ENCODE data around the gene PKHD1. TPM values are rescaled to one million over a fixed set of nuclear protein-coding genes. Genes with fewer than 3 reads are reported as not detected.
A peak's percentile ranks its signal among the peaks of the same experiment; 100 is the strongest.

PKHD1 gene
- total RNA-seq, 6 experiments from 2014 or later: 1.2 to 3.0 (median 2.3) TPM

- peak overlapping the region; percentile 51 to 86 (median 80) for H3K27ac ChIP-seq
- peak overlapping the region; percentile 9 to 35 (median 29) for H3K4me3 ChIP-seq
- H3K9me3 ChIP-seq: no peaks in the 10 kb centered on the region
- intact Hi-C loops (cut with DNase I): no loop called here
- peaks cover 0 to 24% (median 0%) of the 10 kb centered on the region in 4 donors for H3K4me1 ChIP-seq
- 15% methylated on average over 6 of the region's 6 CpGs for WGBS (ENCODE audit: insufficient coverage, low coverage, low lambda C conversion rate, missing lambda C conversion rate)
- no peaks in the 10 kb centered on the region for H3K36me3 ChIP-seq
- peak; percentile 30 for TF ChIP-seq POLR2A (IDR thresholded peaks at IDR 0.05)
- TF ChIP-seq, protein P1, sequence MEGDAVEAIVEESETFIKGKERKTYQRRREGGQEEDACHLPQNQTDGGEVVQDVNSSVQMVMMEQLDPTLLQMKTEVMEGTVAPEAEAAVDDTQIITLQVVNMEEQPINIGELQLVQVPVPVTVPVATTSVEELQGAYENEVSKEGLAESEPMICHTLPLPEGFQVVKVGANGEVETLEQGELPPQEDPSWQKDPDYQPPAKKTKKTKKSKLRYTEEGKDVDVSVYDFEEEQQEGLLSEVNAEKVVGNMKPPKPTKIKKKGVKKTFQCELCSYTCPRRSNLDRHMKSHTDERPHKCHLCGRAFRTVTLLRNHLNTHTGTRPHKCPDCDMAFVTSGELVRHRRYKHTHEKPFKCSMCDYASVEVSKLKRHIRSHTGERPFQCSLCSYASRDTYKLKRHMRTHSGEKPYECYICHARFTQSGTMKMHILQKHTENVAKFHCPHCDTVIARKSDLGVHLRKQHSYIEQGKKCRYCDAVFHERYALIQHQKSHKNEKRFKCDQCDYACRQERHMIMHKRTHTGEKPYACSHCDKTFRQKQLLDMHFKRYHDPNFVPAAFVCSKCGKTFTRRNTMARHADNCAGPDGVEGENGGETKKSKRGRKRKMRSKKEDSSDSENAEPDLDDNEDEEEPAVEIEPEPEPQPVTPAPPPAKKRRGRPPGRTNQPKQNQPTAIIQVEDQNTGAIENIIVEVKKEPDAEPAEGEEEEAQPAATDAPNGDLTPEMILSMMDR (IDR thresholded peaks at IDR 0.05): no peak
- ATAC-seq (peak; percentile 86 to 97 (median 91)), DNase-seq (peak; percentile 51 to 85 (median 85))
- no peaks in the 10 kb centered on the region for H3K27me3 ChIP-seq
Observed at GRCh38 chr6:51737580-51738360, 349.6 kb downstream of the PKHD1 start.

DNA sequence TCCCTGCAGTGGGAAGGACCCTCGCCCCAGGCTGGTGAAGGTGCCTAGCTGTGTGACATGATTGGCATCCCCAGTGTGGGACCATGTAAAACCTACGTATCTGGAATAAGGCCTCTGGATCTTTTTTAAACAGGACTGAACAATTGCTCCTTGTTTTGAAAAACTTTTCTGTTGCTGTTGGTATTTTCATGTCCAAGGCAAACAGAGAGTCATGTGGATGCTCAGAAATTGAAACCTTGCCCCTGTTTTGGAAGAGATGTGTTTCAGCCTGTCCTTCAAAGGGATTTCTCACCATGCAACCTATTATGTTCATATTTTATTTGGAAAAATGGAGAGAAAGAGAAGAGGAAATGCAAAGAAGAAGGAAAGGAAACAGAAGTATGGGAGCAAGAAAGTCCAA is 362.3 kb downstream of the PKHD1 start:
- 50% methylated on average over 2 of the region's 2 CpGs for WGBS (ENCODE audit: insufficient coverage, low coverage, low lambda C conversion rate, missing lambda C conversion rate)
- DNase-seq: no peak
- Histone ChIP-seq H3K36me3 (no peaks in the 10 kb centered on the region), H3K4me3 (no peak overlapping the region), H3K4me1 (peaks cover 0 to 16% (median 5%) of the 10 kb centered on the region in 4 donors), H3K27ac (peak overlapping the region in 1 of 3 donors; percentile 52), H3K27me3 (no peaks in the 10 kb centered on the region), H3K9me3 (no peaks in the 10 kb centered on the region)
- peak; percentile 69 to 82 (median 72) for ATAC-seq
- intact Hi-C loops (cut with DNase I): no loop called here
- TF ChIP-seq, protein P1 (IDR thresholded peaks at IDR 0.05): no peak
- no peak for TF ChIP-seq POLR2A (IDR thresholded peaks at IDR 0.05)

GRCh38 chr6:51720327-51720726 is 367.1 kb downstream of the PKHD1 start:
- ATAC-seq (peak; percentile 69 to 82 (median 72)), DNase-seq (peak in 1 of 3 donors; percentile 46)
- 47% methylated on average over 3 of the region's 3 CpGs for whole genome bisulfite sequencing (ENCODE audit: insufficient coverage, low coverage, low lambda C conversion rate, missing lambda C conversion rate)
- Histone ChIP-seq H3K27ac (peak overlapping the region; percentile 31 to 59 (median 54)), H3K4me1 (peaks cover 0 to 25% (median 6%) of the 10 kb centered on the region in 4 donors), H3K27me3 (no peaks in the 10 kb centered on the region), H3K36me3 (no peaks in the 10 kb centered on the region), H3K4me3 (peak overlapping the region in 2 of 3 donors; percentile 19 to 35), H3K9me3 (no peaks in the 10 kb centered on the region)
- intact Hi-C loops (cut with DNase I): no loop called here
- TF ChIP-seq, protein P1 (IDR thresholded peaks at IDR 0.05): no peak
- no peak for TF ChIP-seq POLR2A (IDR thresholded peaks at IDR 0.05)

DNA sequence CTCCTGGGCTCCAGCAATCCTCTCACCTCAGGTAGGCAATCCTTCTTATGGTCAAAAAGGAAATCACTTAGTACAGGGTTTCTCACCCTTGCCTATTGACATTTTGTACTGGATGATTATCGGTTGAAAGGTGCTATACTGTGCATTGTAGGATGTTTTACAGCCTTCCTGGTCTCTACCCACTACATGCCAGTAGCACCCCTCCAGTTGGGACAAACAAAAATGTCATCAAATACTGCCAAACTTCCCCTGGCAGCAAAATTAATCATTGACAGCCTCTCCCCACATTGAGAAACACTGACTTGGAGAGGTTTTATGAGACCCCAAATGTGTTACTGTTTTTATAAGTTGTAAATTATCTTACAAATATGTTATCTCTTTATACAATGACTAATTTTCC is 368.1 kb downstream of the PKHD1 start:
- peaks cover 0 to 20% (median 3%) of the 10 kb centered on the region in 4 donors for H3K4me1 ChIP-seq

More for the DNA sequence above, 368.1 kb downstream of the PKHD1 start:
- Histone ChIP-seq H3K36me3 (no peaks in the 10 kb centered on the region), H3K27me3 (no peaks in the 10 kb centered on the region), H3K27ac (peak overlapping the region in 1 of 3 donors; percentile 59), H3K4me3 (no peak overlapping the region), H3K9me3 (no peaks in the 10 kb centered on the region)
- WGBS (ENCODE audit: insufficient coverage, low coverage, low lambda C conversion rate, missing lambda C conversion rate): 75% methylated on average over 1 of the region's 1 CpG
- TF ChIP-seq POLR2A (IDR thresholded peaks at IDR 0.05): no peak
- TF ChIP-seq, protein P1 (IDR thresholded peaks at IDR 0.05): no peak
- ATAC-seq (peak; percentile 64 to 92 (median 69)), DNase-seq (peak in 1 of 3 donors; percentile 43)
- intact Hi-C loops (cut with DNase I): no loop called here
